OCI-LY1 (cell line): ENCODE results near the gene UTF1.

Source experiments
- H2AFZ ChIP-seq: fragments of 200-600 bp; sonication (generic), shearing (Covaris generic); 2 replicates; pipeline ENCODE4 v1.6.0; 2014; ENCODE audit warnings: antibody characterized with exemption, mild to moderate bottlenecking, low read length
- H3F3A ChIP-seq: fragments of 200-600 bp; sonication (generic), shearing (Covaris generic); 2 replicates; pipeline ENCODE4 v1.6.0; 2014; ENCODE audit warnings: mild to moderate bottlenecking, antibody characterized with exemption, low read length, moderate library complexity; ENCODE audit not compliant: insufficient read depth
- H3K27ac ChIP-seq: fragments of 200-600 bp; sonication (generic); 2 replicates; pipeline ENCODE4 v1.5.1; 2014; ENCODE audit warnings: low read length, mixed run types, mild to moderate bottlenecking, low read depth; ENCODE audit not compliant: poor library complexity, severe bottlenecking
- H3K27me3 ChIP-seq: fragments of 200-600 bp; sonication (generic); 2 replicates; pipeline ENCODE4 v1.6.0; 2014; ENCODE audit warnings: antibody characterized with exemption, mild to moderate bottlenecking, low read length, moderate library complexity; ENCODE audit not compliant: insufficient read depth
- H3K36me3 ChIP-seq: fragments of 200-600 bp; sonication (generic); 2 replicates; pipeline ENCODE4 v1.6.1; 2014; ENCODE audit warnings: mild to moderate bottlenecking, antibody characterized with exemption, low read length, moderate library complexity, mixed read lengths; ENCODE audit not compliant: insufficient read depth
- H3K4me1 ChIP-seq: fragments of 200-600 bp; sonication (generic); 2 replicates; pipeline ENCODE4 v1.5.1; 2014; ENCODE audit warnings: mild to moderate bottlenecking, low read length, moderate library complexity; ENCODE audit not compliant: insufficient read depth, severe bottlenecking
- H3K4me2 ChIP-seq: fragments of 200-600 bp; sonication (generic), shearing (Covaris generic); 2 replicates; pipeline ENCODE4 v1.6.1; 2014; ENCODE audit warnings: low read length
- H3K4me3 ChIP-seq: fragments of 200-600 bp; sonication (generic); 2 replicates; pipeline ENCODE4 v1.5.1; 2014; ENCODE audit warnings: low read length, low read depth, mild to moderate bottlenecking, mixed read lengths; ENCODE audit not compliant: poor library complexity, severe bottlenecking
- H3K79me2 ChIP-seq: fragments of 200-600 bp; shearing (Covaris generic); 2 replicates; pipeline ENCODE4 v1.6.1; 2016; ENCODE audit warnings: mixed run types, low read length, mixed read lengths; ENCODE audit not compliant: insufficient read depth
- H3K9ac ChIP-seq: fragments of 200-600 bp; sonication (generic), shearing (Covaris generic); 2 replicates; pipeline ENCODE4 v1.6.1; 2014; ENCODE audit warnings: mild to moderate bottlenecking, low read length, mixed read lengths
- H3K9me2 ChIP-seq: fragments of 200-600 bp; sonication (generic), shearing (Covaris generic); 2 replicates; pipeline ENCODE4 v1.6.1; 2014; ENCODE audit warnings: low read depth, mild to moderate bottlenecking, low read length, mixed read lengths
- H3K9me3 ChIP-seq: fragments of 200-600 bp; shearing (Covaris generic); 2 replicates; pipeline ENCODE4 v1.6.1; 2014; ENCODE audit warnings: low read length, mixed read lengths
- H4K20me1 ChIP-seq: fragments of 200-600 bp; sonication (generic), shearing (Covaris generic); 2 replicates; pipeline ENCODE4 v1.6.0; 2016; ENCODE audit warnings: mild to moderate bottlenecking, low read length; ENCODE audit not compliant: insufficient read depth
- CTCF ChIP-seq: fragments of 200-600 bp; sonication (generic), shearing (Covaris generic); IDR thresholded peaks from 2 replicates; pipeline ENCODE4 v1.5.1; 2017; ENCODE audit warnings: mild to moderate bottlenecking, antibody characterized with exemption, low read length, moderate library complexity, mixed read lengths
- EZH2 ChIP-seq: fragments of 200-600 bp; sonication (generic), shearing (Covaris generic); IDR thresholded peaks from 2 replicates; pipeline ENCODE4 v1.8.0; 2017; ENCODE audit warnings: borderline replicate concordance, mixed run types, mild to moderate bottlenecking, antibody characterized with exemption, low read length, moderate library complexity, mixed read lengths

Gene UTF1

GRCh38 chr10:133209117-133209516 lies 20.9 kb upstream of the UTF1 start:
- no peak for TF ChIP-seq EZH2
- no peak for TF ChIP-seq CTCF

GRCh38 chr10:133209641-133210040 lies 20.4 kb upstream of the UTF1 start:
- H3K36me3 ChIP-seq = no peaks in the 10 kb centered on the region
- no peaks in the 10 kb centered on the region for H3K9me3 ChIP-seq
- H3F3A ChIP-seq = no peaks in the 10 kb centered on the region
- H3K79me2 ChIP-seq = no peaks in the 10 kb centered on the region
- no peak overlapping the region for H3K27ac ChIP-seq
- H2AFZ ChIP-seq = no peak overlapping the region
- no peak overlapping the region for H3K4me3 ChIP-seq
- H3K9me2 ChIP-seq = no peaks in the 10 kb centered on the region
- TF ChIP-seq EZH2 = no peak
- no peak for TF ChIP-seq CTCF
- no peaks in the 10 kb centered on the region for H3K4me1 ChIP-seq
- H4K20me1 ChIP-seq = no peaks in the 10 kb centered on the region
- no peaks in the 10 kb centered on the region for H3K27me3 ChIP-seq
- H3K9ac ChIP-seq = no peak overlapping the region
- no peak overlapping the region for H3K4me2 ChIP-seq

More at GRCh38 chr10:133209117-133209516, 20.9 kb upstream of the UTF1 start:
- Histone ChIP-seq H3K4me3 (no peak overlapping the region), H3K4me2 (no peak overlapping the region), H3K9ac (no peak overlapping the region), H3K36me3 (no peaks in the 10 kb centered on the region), H2AFZ (no peak overlapping the region), H3K27me3 (no peaks in the 10 kb centered on the region), H3K4me1 (no peaks in the 10 kb centered on the region), H3K9me2 (no peaks in the 10 kb centered on the region), H3K27ac (no peak overlapping the region), H3K9me3 (no peaks in the 10 kb centered on the region), H3F3A (no peaks in the 10 kb centered on the region), H3K79me2 (no peaks in the 10 kb centered on the region), H4K20me1 (no peaks in the 10 kb centered on the region)

GRCh38 chr10:133210398-133211140 lies 19.4 kb upstream of the UTF1 start:
- H3K4me3 ChIP-seq = no peak overlapping the region
- no peaks in the 10 kb centered on the region for H3K36me3 ChIP-seq
- H4K20me1 ChIP-seq = no peaks in the 10 kb centered on the region
- no peak overlapping the region for H2AFZ ChIP-seq
- no peaks in the 10 kb centered on the region for H3K27me3 ChIP-seq
- H3K79me2 ChIP-seq = no peaks in the 10 kb centered on the region
- TF ChIP-seq CTCF (no peak), EZH2 (no peak)
- H3K27ac ChIP-seq = no peak overlapping the region
- no peaks in the 10 kb centered on the region for H3F3A ChIP-seq
- no peaks in the 10 kb centered on the region for H3K9me3 ChIP-seq
- no peak overlapping the region for H3K9ac ChIP-seq
- no peaks in the 10 kb centered on the region for H3K4me1 ChIP-seq
- H3K9me2 ChIP-seq = no peaks in the 10 kb centered on the region
- H3K4me2 ChIP-seq = no peak overlapping the region
